Measurements from ENCODE around the gene CDC25A. TPM values are rescaled to one million over a fixed set of nuclear protein-coding genes. Genes with fewer than 3 reads are reported as not detected.
A peak's percentile ranks its signal among the peaks of the same experiment; 100 is the strongest.
"Not testable (repeated sequence)": the region's sequence is repeated elsewhere in the genome, so short reads cannot be mapped to it uniquely, and the experiment has no call there.

Gene CDC25A
- polyA plus RNA-seq, 1 donor: 14.1 TPM

DNA sequence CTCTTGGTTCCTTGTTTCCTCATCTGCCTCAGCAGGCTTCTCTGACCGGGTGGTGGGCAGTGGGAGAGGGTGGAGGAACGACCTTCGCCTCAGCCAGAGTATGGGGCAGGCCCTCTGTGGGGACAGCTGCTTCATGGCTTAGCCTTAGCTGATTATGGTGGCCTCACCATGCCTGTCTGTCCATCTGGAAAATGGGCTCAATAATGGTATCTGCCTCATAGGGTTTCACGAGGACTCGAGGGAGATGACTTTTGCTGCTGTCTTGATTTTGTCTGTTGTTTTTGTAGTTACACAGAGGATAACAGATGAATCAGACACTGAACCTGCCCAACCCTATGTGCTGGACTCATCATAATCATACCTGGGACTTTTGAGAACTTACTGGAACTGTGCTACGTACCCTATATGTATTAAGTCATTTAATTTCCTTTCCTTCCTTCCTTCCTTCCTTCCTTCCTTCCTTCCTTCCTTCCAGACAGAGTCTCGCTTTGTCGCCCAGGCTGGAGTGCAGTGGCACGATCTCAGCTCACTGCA lies 46.5 kb downstream of the CDC25A start:
- DNase-seq: no peak

DNA sequence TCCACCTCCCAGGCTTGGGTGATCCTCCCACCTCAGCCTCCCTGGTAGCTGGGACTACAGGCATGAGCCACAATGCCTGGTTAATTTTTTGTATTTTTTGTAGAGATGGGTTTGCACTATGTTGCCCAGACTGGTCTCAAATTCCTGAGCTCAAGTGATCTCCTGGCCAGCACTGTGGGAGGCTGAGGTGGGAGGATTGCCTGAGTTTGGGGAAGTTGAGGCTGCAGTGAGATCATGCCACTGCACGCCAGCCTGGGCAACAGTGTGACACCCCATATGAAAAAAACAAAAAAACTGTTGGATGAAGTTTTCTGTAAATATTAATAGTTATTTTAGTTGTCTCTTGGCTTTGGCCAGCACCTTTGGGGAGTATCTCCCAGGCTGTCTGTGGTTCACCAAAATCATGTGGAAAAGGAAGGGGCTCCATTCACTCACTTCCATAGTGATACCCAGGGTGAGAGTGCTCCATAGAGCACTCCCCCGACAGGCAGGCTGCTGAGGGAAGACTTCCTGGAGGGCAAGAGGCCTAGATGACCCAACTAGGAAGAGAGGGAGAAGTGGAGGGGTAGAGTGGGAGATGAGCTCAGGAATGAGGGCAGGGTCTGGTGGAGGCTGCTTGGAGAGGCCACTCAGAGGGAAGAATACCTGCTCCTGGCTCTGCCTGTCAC lies 47.1 kb downstream of the CDC25A start:
- DNase-seq: no peak

DNA sequence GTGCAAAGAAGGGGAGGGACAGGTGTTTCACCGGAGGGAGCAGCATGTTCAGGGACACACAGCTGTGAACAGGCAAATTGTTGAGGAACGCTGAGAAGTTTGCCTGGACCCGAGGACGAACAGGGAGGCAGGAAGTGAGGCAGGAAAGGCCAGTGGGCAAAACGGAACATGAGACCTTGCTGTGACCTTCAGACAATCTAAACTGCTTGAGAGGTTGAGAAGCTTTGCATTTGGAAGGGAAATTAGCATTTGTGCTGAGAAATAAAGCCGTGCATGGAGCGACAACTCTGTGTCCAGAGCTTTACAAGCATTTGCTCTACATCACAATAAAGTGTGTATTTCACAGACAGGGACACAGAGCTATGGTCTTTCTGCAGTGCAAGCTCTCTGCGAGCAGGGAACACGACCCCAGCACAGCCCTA lies 47.9 kb downstream of the CDC25A start:
- DNase-seq: no peak

DNA sequence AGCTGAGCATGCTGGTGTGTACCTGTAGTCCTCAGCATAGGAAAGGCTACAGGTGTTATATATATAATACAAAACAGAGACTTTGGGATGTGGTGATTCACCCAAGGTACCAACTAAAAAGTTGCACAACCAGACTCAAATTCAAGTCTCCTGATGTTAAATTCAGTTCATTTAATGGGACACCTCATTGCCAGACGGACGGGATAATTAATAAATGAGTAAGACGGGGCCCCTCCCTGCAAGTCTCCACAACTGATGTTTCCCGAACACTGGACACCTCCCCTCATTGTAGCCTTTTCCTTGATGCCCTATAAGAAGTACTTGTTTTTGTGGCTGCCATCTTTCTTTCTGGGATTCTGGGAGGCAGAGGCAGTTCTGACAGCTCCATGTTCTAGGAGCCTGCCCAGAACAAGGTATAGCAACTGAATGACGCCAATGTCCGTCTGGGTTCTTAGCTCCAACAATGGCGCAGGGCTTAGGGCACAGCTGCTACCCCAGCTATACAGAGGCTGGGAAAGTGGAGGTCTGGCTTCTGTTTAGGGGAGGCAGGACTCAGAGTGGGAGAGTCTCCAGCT lies 50.7 kb downstream of the CDC25A start:
- no peak for DNase-seq

DNA sequence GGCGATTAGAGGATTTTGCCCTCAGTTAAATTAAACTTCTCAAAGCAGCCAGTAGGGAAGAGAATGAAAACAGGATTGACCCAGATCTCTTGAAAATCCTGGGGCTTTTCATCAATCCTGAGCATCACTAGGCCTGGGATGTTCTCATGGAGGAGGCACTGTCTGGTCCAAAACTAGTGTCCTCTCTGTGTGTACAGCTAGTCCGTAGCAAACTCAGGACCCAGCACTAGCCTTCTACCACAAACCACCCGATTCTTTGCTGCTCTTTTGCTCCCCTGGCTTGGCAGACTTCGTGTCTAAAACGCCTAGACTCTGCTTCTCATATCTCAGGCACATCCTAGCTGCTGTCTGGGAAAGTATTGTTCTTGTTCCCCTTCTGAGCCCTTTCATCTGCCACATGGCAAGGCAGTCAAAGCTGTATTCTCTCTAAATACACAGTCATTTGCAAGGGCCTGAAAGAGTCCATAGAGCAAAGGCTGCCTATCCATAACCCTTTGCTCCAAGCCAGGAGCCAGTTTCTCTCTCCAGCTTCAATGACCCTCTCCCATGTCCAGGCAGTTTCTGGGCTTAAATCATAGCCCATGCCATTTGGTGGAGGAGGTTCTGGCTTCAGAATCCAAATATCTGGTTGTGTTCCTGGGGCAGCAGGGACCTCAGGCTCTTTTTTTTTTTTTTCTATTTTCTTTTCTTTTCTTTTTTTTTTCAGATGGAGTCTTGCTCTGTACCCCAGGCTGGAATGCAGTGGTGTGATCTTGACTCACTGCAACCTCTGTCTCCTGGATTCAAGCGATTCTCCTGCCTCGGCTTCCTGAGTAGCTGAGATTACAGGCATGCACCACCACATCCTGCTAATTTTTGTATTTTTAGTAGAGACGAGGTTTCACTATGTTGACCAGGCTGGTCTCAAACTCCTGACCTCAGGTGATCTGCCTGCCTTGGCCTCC lies 52.4 kb downstream of the CDC25A start:
- no peak for DNase-seq

DNA sequence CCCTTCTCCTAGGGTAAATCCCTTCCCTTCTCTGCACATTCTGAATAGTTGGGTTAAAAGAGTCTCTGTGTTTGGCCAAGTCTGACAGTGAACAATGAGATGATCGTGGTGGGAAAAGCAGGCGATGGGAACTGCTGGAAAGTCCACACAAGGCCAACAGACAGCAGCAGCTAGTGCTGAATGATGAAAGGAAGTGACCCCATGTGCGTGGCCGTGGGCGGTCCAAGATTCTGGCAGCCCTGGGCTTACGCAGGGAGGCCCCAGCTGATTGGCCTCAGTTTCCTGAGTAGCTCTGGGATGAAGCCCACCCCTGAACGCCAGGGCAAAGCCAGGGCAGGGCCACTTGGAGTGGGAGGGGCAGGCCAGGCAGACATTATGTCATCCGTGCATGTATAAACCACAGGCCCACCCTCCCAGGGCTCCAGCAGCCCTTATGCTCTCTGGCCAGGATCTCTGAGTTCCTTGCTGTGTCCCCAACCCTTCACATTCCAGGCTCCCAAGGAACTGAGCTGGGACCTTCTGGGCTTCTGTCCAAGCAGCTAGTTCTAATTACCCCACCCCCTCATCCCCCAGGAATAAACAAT lies 57.8 kb downstream of the CDC25A start:
- peak; percentile 88 for DNase-seq

DNA sequence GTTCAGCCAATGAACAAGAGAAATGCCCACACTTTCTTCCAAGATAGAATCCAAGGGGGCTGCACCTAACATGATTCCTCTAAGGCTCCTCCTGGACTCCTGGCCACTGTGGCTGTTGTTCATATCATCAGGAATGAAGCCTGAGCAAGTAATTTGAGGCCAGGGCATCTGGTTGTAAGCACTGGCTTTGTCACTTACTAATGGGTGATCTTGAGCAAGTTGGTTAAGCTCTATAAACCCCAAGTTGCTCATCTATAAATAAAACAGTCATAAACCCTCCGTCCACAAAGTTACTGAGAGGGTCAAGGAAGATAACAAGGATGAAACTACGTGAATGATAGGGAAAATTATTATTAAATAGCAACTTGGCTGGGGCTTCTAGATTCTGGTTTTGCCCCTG lies 58.3 kb downstream of the CDC25A start:
- DNase-seq: no peak

DNA sequence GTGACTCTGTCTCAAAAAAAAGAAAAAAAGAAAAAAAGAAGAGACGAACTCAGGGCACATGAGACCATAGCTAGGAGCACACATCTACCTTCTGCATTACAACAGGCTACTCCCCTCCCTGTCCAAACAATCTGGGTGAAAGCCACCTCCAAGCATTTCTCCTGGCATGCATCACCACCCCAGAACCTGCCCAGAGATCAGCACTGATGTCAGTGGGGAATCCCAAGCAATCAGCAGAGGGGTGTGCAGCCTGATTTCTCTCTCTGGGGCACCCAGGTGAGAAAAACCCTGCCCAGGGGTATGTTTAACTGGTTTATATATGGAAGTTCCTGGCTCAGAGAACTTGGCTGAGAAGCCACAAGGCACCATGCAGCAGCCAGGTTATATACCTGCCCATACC lies 59.4 kb downstream of the CDC25A start:
- no peak for DNase-seq

DNA sequence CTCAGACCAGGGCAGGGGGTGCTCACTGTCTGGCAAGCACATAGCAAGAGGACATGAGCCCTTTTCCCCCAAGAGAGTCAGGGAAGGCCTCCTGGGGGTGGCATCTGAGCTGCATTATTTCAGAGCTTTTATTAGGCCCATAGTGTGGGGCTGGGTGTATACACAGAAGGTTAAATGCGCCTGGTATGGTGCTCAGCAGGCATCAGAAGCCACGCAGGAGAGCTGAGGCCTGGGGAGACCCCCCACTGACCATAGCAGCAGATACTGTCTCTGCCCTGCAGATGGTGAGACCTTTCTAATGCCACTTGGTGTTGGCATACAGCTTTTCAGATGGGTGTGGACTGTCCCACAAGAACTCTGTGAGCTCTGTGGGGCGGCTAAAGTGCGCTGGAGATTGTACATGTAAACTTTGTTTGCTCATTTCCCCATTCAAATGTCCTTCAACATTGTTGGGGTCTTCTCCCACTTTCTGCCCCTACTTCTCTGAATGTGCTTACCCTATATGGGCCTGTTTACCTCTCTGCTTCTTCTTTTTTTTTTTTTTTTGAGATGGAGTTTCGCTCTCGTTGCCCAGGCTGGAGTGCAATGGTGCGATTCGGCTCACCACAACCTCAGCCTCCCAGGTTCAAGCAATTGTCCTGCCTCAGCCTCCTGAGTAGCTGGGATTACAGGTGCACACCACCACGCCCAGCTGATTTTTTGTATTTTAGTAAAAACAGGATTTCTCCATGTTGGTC lies 62.2 kb downstream of the CDC25A start:
- DNase-seq: no peak

DNA sequence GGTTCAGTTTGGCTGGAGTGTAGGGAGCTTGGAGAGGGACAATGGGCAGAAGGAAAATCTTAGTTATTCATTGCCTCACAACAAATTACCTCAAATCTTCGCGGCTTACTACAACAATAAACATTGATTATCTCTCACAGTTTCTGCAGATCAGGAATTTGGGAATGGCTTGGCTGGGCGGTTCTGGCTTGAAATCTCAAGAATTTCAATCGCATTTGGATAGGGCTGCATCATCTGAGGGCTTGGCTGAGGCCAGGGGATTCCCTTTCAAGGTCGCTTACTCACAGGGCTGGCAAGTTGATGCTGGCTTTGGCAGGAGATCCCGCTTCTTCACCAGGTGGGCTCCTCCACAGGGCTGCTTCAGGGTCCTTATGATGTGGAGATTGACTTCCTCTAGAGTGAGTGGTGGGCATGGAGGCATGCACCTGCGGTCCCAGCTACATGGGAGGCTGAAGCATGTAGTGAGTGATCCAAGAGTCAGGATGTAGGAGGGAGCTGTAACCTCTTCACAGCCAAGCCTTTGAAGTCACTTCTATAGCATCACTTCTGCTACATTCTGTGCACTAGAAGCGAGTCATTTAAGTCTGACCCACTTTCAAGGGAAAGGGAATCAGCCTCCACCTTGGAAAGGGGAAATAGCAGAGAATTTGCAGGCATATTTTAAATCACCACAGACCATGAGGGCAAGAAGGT lies 63.1 kb downstream of the CDC25A start:
- no peak for DNase-seq

DNA sequence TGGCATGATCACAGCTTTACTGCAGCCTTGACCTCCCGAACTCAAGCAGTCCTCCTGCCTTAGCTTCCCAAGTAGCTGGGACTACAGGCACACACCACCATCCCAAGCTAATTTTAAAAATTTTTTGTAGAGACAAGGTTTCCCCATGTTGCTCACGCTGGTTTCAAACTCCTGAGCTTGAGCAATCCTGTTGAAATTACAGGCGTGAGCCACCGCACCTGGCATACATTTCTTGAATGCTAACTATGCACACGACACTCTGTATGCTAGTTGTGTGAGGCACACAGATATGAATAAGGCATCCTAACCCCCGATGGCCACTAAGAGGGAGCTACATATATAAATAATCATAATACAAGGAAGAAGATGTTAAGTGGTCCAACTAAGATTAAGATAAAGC lies 64.9 kb downstream of the CDC25A start:
- DNase-seq: no peak

DNA sequence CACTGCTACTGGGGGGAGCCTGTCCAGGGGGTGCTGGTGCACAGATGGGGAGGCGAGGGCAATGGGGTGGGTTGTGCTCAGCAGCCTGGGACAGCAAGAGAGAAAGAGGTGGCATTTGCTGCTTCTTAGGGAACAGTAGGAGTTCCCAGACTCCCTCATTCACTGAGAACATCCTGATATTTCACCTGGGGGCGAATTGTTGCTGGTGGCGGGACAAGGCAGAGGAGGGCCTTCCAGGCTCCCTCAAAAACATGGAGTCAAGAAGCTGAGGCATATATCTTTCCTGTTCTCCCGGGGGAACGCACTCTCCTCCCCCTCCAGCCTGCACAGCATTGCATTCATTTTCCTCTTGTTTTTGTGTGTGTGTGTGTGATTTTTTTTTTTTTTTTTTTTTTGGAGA lies 65.7 kb downstream of the CDC25A start:
- DNase-seq: no peak

DNA sequence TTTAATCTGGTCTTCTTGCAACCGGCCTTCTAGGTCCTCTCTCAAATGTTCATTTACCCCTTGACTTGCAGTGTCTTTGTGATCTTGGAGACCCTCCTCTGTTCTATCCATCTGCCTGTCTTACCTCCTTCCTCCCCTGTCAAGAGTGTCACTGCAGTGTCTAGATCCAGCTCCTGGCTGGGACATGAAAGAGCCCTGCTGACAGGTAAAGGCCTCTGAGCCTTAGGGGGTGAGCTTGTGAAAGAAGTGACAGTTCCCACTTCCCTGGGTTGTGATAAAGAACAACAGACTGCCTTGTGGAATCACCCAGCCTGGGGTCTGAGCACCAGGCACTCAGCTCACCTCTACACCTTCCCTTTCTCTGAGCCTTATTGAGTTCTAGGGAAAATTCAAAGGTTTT lies 68.0 kb downstream of the CDC25A start:
- DNase-seq: no peak

DNA sequence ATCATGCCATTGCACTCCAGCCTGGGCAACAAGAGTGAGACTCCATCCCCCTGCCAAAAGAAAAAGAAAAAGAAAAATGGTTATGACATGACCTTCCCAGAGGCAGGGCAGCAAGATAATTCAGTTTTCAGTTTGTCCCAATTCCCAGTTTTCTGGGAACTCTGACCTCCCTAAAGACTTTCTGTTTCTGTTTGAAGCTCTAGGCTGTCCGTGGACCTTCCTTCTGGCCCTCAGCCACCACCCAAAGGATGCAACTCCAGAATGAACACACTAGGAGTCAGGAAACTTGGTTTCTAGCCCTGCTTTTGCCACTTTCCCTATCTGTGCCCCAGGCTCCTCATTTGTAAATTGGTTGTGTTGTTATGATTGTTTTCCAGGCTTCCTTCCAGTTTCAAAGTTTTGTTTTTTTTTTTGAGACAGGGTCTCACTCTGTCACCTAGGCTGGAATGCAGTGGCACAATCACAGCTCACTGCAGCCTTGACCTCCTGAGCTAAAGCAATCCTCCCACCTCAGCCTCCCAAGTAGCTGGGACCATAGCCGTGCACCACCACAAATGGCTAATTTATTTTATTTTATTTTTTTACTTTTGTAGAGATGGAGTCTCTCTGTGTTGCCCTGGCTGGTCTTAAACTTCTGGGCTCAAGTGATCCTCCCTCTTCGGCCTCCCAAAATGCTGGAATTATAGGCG lies 68.6 kb downstream of the CDC25A start:
- peak; percentile 29 for DNase-seq

DNA sequence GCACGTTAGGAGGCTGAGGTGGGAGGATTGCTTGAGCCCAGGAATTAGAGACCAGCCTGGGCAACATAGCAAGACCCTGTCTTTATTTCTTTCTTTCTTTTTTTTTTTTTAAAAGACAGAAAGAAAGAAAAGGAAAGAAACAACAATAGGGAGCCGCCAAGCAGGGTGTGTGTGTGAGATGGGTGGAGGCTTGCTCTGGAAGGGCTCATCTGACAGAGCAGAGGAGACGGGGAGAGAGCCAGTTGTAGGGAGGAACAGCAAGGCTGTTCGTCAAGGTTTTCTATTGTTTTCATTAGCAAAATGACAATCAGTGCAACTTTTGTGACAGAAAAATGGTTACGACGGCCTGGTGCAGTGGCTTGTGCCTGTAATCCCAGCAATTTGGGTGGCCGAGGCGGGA lies 69.3 kb downstream of the CDC25A start:
- DNase-seq: no peak

DNA sequence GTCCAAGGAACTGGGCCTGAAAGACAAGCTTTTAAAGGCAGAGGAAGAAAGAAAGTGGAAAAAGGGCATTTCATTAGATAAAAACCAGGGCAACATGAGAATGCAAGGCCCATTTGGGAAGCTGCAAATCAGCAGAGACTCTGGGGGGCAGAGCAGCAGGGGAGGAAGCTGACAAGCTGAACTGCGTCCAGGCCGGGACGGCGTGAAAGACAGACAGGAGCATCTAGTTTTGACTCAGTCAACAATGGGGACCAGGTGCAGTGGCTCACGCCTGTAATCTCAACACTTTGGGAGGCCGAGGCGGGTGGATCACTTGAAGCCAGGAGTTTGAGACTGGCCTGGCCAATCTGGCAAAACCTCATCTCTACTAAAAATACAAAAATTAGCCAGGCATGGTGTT lies 69.9 kb downstream of the CDC25A start:
- DNase-seq: no peak

DNA sequence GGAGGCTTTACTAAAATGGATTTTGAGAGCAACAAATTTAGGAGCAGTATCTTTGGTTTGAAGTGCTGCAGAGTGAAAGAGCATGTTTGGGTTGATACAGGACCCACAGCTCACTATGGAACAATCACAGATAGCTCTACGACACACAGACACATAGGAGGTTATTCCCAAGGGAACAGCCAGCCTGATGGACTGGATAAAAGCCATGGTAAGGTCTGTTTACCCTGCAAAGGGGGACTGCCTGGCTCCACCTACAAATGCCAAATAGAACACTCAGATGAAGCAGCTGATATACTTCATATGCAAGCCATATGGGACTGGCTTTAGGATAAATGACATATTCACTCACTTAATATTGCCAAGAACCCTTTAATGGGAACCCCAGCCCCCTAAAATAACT lies 75.4 kb downstream of the CDC25A start:
- no peak for DNase-seq

DNA sequence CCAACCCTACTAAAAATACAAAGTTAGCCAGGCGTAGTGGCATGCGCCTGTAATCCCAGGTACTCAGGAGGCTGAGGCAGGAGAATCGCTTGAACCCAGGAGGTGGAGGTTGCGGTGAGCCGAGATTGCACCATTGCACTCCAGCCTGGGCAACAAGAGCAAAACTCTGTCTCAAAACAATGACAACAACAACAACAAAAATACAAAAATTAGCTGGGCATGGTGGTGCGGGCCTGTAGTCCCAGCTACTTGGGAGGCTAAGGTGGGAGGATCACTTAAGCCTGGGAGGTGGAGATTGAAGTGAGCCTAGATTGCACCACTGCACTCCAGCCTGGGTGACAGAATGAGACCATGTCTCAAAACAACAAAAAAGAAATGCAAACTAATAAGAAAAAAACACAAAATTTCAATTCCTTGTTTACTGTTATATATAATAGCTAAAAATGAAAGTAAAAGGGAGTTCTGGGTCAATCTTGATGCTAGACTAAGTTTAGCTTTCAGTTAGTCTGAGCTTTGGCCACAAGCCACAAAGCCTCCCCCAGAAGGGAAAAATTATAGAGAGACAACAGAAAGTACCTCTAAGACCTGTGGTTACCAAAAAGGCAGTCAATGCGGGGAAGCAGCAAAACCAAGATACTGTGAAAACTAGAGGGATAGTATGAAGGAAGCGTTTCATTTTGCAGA lies 76.0 kb downstream of the CDC25A start:
- DNase-seq: not testable (repeated sequence)

DNA sequence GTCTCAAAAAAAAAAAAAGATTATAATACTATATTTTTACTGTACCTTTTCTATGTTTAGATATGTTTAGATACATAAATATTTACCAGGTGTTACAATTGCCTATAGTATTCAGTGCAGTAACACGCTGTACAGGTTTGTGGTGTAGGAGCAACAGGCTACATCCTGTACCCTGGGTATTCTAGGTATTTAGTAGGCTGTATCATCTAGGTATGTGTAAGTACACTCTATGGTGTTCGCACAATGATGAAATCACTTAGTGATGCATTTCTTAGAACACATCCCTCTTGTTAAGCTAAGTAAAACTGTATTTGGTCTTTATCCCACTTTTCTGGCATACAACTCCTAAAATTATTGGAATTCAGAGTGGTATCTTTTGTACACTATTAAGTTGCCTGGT lies 77.8 kb downstream of the CDC25A start:
- no peak for DNase-seq

DNA sequence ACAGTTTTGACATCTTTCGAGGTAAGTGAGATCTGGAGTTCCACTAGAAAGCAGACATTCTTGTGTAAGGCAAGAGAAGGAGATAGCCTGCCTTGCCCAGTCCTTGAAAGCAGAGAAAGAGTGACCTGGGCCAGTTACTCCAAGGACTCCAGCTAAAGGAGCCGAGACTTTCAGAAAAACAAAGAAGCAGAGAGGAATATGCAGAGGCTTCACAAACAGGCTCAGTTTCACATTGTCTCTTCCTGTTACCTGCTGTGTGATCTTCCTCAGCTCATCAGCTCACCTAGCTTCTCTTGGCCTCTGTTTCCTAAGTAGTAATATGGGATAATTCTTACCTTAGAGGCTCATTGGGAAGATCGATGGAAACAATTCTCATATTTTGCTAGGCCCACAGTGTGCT lies 81.0 kb downstream of the CDC25A start:
- no peak for DNase-seq
